CD14-positive monocyte (primary cell): ENCODE data around the gene ZNF780B. TPM values are rescaled to one million over a fixed set of nuclear protein-coding genes. Genes with fewer than 3 reads are reported as not detected.

ENCODE experiments used
- DNase-seq, 3 donors: peaks; one replicate each; pipeline ENCODE4 v3.0.0-alpha.2; 2011 to 2022
- H2AFZ ChIP-seq: 2 replicates; pipeline ENCODE4 v1.6.0; 2012; ENCODE audit warnings: mild to moderate bottlenecking, low read depth, low read length, inconsistent platforms; ENCODE audit not compliant: insufficient read depth, poor library complexity, severe bottlenecking
- H3K27ac ChIP-seq, 2 donors: 1 replicate in 1 of 2; 2 replicates in 1 of 2; pipeline ENCODE4 v1.5.1; 2012 to 2013; ENCODE audit warnings: low read length in 2 of 2, control low read depth in 1 of 2, inconsistent platforms in 1 of 2, low read depth in 1 of 2, mild to moderate bottlenecking in 1 of 2
- H3K27me3 ChIP-seq, 2 donors: one replicate each; pipeline versions ENCODE4 v1.6.0 to v1.6.1; 2011 to 2013; ENCODE audit warnings: low read length in 2 of 2; ENCODE audit not compliant: control insufficient read depth in 2 of 2, insufficient read depth in 2 of 2
- H3K36me3 ChIP-seq, 2 donors: replicated peaks in 1 of 2; 1 replicate in 1 of 2; 2 replicates in 1 of 2; pipeline versions ENCODE4 v1.5.1 to v1.6.1; 2012 to 2013; ENCODE audit warnings: low read length in 2 of 2, control low read depth in 1 of 2, inconsistent platforms in 1 of 2, mild to moderate bottlenecking in 1 of 2; ENCODE audit not compliant: insufficient read depth in 2 of 2, control insufficient read depth in 1 of 2
- H3K4me1 ChIP-seq, 2 donors: 1 replicate in 1 of 2; 2 replicates in 1 of 2; pipeline versions ENCODE4 v1.5.1 to v1.6.1; 2012 to 2013; ENCODE audit warnings: low read length in 2 of 2, control low read depth in 1 of 2, inconsistent platforms in 1 of 2, mild to moderate bottlenecking in 1 of 2, moderate library complexity in 1 of 2; ENCODE audit not compliant: insufficient read depth in 2 of 2, control insufficient read depth in 1 of 2
- H3K4me2 ChIP-seq: replicated peaks from 2 replicates; pipeline ENCODE3; 2012; ENCODE audit warnings: low read length, moderate library complexity, mild to moderate bottlenecking; ENCODE audit not compliant: poor library complexity, severe bottlenecking; ENCODE audit errors: extremely low read depth
- H3K4me3 ChIP-seq, 3 experiments: fragments of 200-600 bp in 1 of 3; sonication (generic) in 1 of 3; replicated peaks in 1 of 3; 1 replicate in 2 of 3; 2 replicates in 1 of 3; pipeline ENCODE4 v1.5.1; 2011 to 2013; ENCODE audit warnings: low read length in 3 of 3, mild to moderate bottlenecking in 3 of 3, control low read depth in 2 of 3, low read depth in 2 of 3, inconsistent platforms in 1 of 3, moderate library complexity in 1 of 3
- H3K79me2 ChIP-seq: 2 replicates; pipeline ENCODE4 v1.6.0; 2012; ENCODE audit warnings: mild to moderate bottlenecking, control low read depth, inconsistent platforms, low read length, moderate library complexity; ENCODE audit not compliant: insufficient read depth
- H3K9ac ChIP-seq: 2 replicates; pipeline ENCODE4 v1.6.0; 2017; ENCODE audit warnings: low read length, mild to moderate bottlenecking; ENCODE audit not compliant: insufficient read depth, poor library complexity, severe bottlenecking
- H3K9me3 ChIP-seq, 2 donors: replicated peaks in 1 of 2; 1 replicate in 1 of 2; 2 replicates in 1 of 2; pipeline versions ENCODE4 v1.5.1 to v1.6.1; 2012 to 2013; ENCODE audit warnings: low read length in 2 of 2, control low read depth in 1 of 2; ENCODE audit not compliant: control insufficient read depth in 1 of 2, insufficient read depth in 1 of 2
- H4K20me1 ChIP-seq: 2 replicates; pipeline ENCODE4 v1.6.0; 2012; ENCODE audit warnings: mild to moderate bottlenecking, low read length, control low read depth, moderate library complexity; ENCODE audit not compliant: insufficient read depth
- H3K27ac Mint-ChIP-seq, 7 donors: one replicate each; pipeline ENCODE4 v1.8.0; 2020; ENCODE audit warnings: mild to moderate bottlenecking in 7 of 7, mixed read lengths in 7 of 7, moderate library complexity in 6 of 7, inconsistent platforms in 2 of 7
- H3K27me3 Mint-ChIP-seq, 3 donors: one replicate each; pipeline ENCODE4 v1.8.0; 2021 to 2022; ENCODE audit warnings: low read depth in 3 of 3, mild to moderate bottlenecking in 3 of 3, mixed read lengths in 3 of 3, moderate library complexity in 3 of 3, inconsistent platforms in 1 of 3
- H3K36me3 Mint-ChIP-seq, 2 donors: one replicate each; pipeline ENCODE4 v1.8.0; 2020; ENCODE audit warnings: mixed read lengths in 2 of 2, inconsistent platforms in 1 of 2, mild to moderate bottlenecking in 1 of 2
- H3K4me1 Mint-ChIP-seq: one replicate; pipeline ENCODE4 v1.8.0; 2020; ENCODE audit warnings: mild to moderate bottlenecking, mixed read lengths
- H3K4me3 Mint-ChIP-seq, 2 donors: one replicate each; pipeline ENCODE4 v1.8.0; 2020; ENCODE audit warnings: mild to moderate bottlenecking in 2 of 2, mixed read lengths in 2 of 2, moderate library complexity in 1 of 2
- H3K9me3 Mint-ChIP-seq, 7 donors: one replicate each; pipeline ENCODE4 v1.8.0; 2020 to 2022; ENCODE audit warnings: mixed read lengths in 7 of 7, mild to moderate bottlenecking in 6 of 7, moderate library complexity in 6 of 7, inconsistent platforms in 2 of 7
- CTCF ChIP-seq: fragments of 200-600 bp; IDR thresholded peaks from one replicate; pipeline ENCODE4 v1.8.0; 2022; ENCODE audit warnings: antibody characterized with exemption, mild to moderate bottlenecking
- WGBS: methylation state at CpG from one replicate; pipeline ENCODE4 v1.1.5; 2013; ENCODE audit warnings: missing lambda C conversion rate; ENCODE audit not compliant: insufficient coverage; 5-methylcytosine and 5-hydroxymethylcytosine counted together
- intact Hi-C, 2 donors: fragments of 100-400 bp; cut with micrococcal nuclease; formaldehyde crosslinking; loops; one replicate each; pipeline versions ENCODE4 v1.15.0 to v1.15.1; 2023
- polyA plus RNA-seq, 3 donors: library from polyadenylated mRNA; depleted of rRNA in 1 of 3; unstranded in 2 of 3; stranded (reverse) in 1 of 3; fragments of 300-500 nt in 2 of 3; fragments of >200 nt in 1 of 3; fragmentation: Illumina TruSeq in 2 of 3; gene quantifications; 1 replicate in 2 of 3; 2 replicates in 1 of 3; pipeline ENCODE4 v1.2.3, GENCODE V29; 2012 to 2021

The ZNF780B gene
- polyA plus RNA-seq, 3 donors = 2.0 to 3.3 (median 3.1) TPM

- Mint-ChIP-seq H3K9me3 (peaks cover 0 to 9% (median 6%) of the 10 kb centered on the region in 7 donors), H3K27me3 (peaks cover 0 to 2% (median 0%) of the 10 kb centered on the region in 3 donors)
- intact Hi-C loops = no loop called here
These were observed 57.5 kb downstream of the ZNF780B start for GRCh38 chr19:39998501-39998900.

GRCh38 chr19:39997638-39998216 is 58.3 kb downstream of the ZNF780B start:
- Histone ChIP-seq H3K4me3 (peak overlapping the region; percentile 64 to 82 (median 74)), H2AFZ (peak overlapping the region; percentile 93), H3K9me3 (peaks cover 6 to 8% of the 10 kb centered on the region in 2 donors), H3K27me3 (no peaks in the 10 kb centered on the region), H3K4me1 (peaks cover 13 to 20% of the 10 kb centered on the region in 2 donors), H4K20me1 (no peaks in the 10 kb centered on the region), H3K9ac (peak overlapping the region; percentile 77), H3K36me3 (no peaks in the 10 kb centered on the region), H3K27ac (peak overlapping the region; percentile 65 to 88), H3K79me2 (peaks cover 12% of the 10 kb centered on the region), H3K4me2 (peak overlapping the region; percentile 76)
- H3K36me3 Mint-ChIP-seq = peaks cover 2 to 4% of the 10 kb centered on the region in 2 donors
- peaks cover 2 to 13% (median 7%) of the 10 kb centered on the region in 7 donors for H3K9me3 Mint-ChIP-seq
- WGBS = 100% methylated on average over 2 of the region's 5 CpGs
- intact Hi-C loops = no loop called here
- H3K27me3 Mint-ChIP-seq = peaks cover 0 to 3% (median 2%) of the 10 kb centered on the region in 3 donors
- H3K27ac Mint-ChIP-seq = peak overlapping the region in 6 of 7 donors; percentile 82 to 96 (median 88)
- H3K4me3 Mint-ChIP-seq = peak overlapping the region; percentile 90 to 97
- DNase-seq = no peak
- TF ChIP-seq CTCF = no peak
- peaks cover 22% of the 10 kb centered on the region for H3K4me1 Mint-ChIP-seq

More at GRCh38 chr19:39998501-39998900, 57.5 kb downstream of the ZNF780B start:
- H3K4me3 Mint-ChIP-seq = no peak overlapping the region
- Histone ChIP-seq H3K9ac (no peak overlapping the region), H3K9me3 (peaks cover 5 to 6% of the 10 kb centered on the region in 2 donors), H3K4me2 (no peak overlapping the region), H3K4me3 (no peak overlapping the region), H3K79me2 (peaks cover 12% of the 10 kb centered on the region), H3K27ac (no peak overlapping the region), H3K36me3 (no peaks in the 10 kb centered on the region), H3K4me1 (peaks cover 13 to 20% of the 10 kb centered on the region in 2 donors), H2AFZ (no peak overlapping the region), H4K20me1 (no peaks in the 10 kb centered on the region), H3K27me3 (no peaks in the 10 kb centered on the region)
- WGBS = 100% methylated on average over 1 of the region's 4 CpGs
- H3K36me3 Mint-ChIP-seq = peaks cover 2 to 4% of the 10 kb centered on the region in 2 donors
- DNase-seq = no peak
- no peak for TF ChIP-seq CTCF
- H3K27ac Mint-ChIP-seq = no peak overlapping the region
- peaks cover 22% of the 10 kb centered on the region for H3K4me1 Mint-ChIP-seq
